GM12873 (cell line): ENCODE measurements around the gene KCNK3.

Source experiments
- CTCF ChIP-seq: IDR thresholded peaks from 2 replicates; pipeline ENCODE4 v1.5.1; 2012; ENCODE audit warnings: low read depth, mild to moderate bottlenecking, moderate library complexity, low read length, control low read depth; ENCODE audit not compliant: insufficient read depth; ENCODE audit errors: missing control alignments

KCNK3 gene

GRCh38 chr2:26767894-26768487, 75.5 kb downstream of the KCNK3 start:
- TF ChIP-seq CTCF: no peak

GRCh38 chr2:26768759-26769088, 76.2 kb downstream of the KCNK3 start:
- TF ChIP-seq CTCF: no peak

GRCh38 chr2:26769089-26769761, 76.7 kb downstream of the KCNK3 start:
- TF ChIP-seq CTCF: no peak

- peak; percentile 62 for TF ChIP-seq CTCF
These were observed 78.6 kb downstream of the KCNK3 start for GRCh38 chr2:26770986-26771586.

- no peak for TF ChIP-seq CTCF
These were observed 79.8 kb downstream of the KCNK3 start for GRCh38 chr2:26772064-26773001.

- TF ChIP-seq CTCF: no peak
These were observed 83.8 kb downstream of the KCNK3 start for GRCh38 chr2:26776195-26776800.
